GM12878 (cell line): ENCODE measurements around the gene NTSR1. TPM values are rescaled to one million over a fixed set of nuclear protein-coding genes. Genes with fewer than 3 reads are reported as not detected.
"Not testable (repeated sequence)": the region's sequence is repeated elsewhere in the genome, so short reads cannot be mapped to it uniquely, and the experiment has no call there.

Experiments used
- ATAC-seq: fragments of 200-7000 bp; cut with Tn5 transposase; 3 replicates; pipeline ENCODE4 v1.9.1; 2020; ENCODE audit warnings: mild to moderate bottlenecking, moderate library complexity
- BruUV-seq: library from RNA; stranded (reverse); fragments of 400-500 nt; replicated peaks from 2 replicates; lab custom pipeline; 2021; lab: Mats Ljungman, UMichigan
- CTCF ChIA-PET: fragments of 300-600 bp; sonication (Branson Sonifier 250); formaldehyde crosslinking; extraction: SDS; loops from one replicate; lab custom pipeline; 2021; ENCODE audit warnings: inconsistent platforms; lab: Yijun Ruan, JAX
- POLR2A ChIA-PET: fragments of 350-600 bp; formaldehyde crosslinking; extraction: SDS; loops from one replicate; lab custom pipeline; 2021; ENCODE audit warnings: inconsistent platforms; lab: Charles Lee
- RAD21 ChIA-PET: fragments of 300-600 bp; sonication (Branson Sonifier 250); formaldehyde crosslinking; loops from one replicate; lab custom pipeline; 2023; ENCODE audit warnings: antibody characterized with exemption; ENCODE audit not compliant: unreplicated experiment; lab: Charles Lee
- SMC1A ChIA-PET: fragments of 300-600 bp; sonication (Branson Sonifier 250); formaldehyde crosslinking; loops from one replicate; lab custom pipeline; 2023; ENCODE audit not compliant: unreplicated experiment, uncharacterized antibody; lab: Charles Lee
- DNase-seq: peaks from one replicate; pipeline ENCODE4 v3.0.0-alpha.2; 2011; ENCODE audit warnings: low read depth, low spot score
- FAIRE-seq: peaks from 3 replicates; lab custom pipeline; 2011; peaks lifted over from hg19 to GRCh38; lab: Jason Lieb, UNC
- H2AFZ ChIP-seq: 2 replicates; pipeline ENCODE4 v1.6.0; 2011; ENCODE audit warnings: low read depth, low read length, control low read depth; ENCODE audit not compliant: control insufficient read depth
- H3K27ac ChIP-seq: 2 replicates; pipeline ENCODE4 v1.5.1; 2011; ENCODE audit warnings: control low read depth; ENCODE audit not compliant: control insufficient read depth, insufficient read depth
- H3K27me3 ChIP-seq, 2 experiments: replicated peaks in 1 of 2; 2 replicates each; pipeline versions ENCODE4 v1.6.0 to v1.6.1; 2011; ENCODE audit warnings: low read length in 1 of 2; ENCODE audit not compliant: control insufficient read depth in 2 of 2, insufficient read depth in 2 of 2
- H3K36me3 ChIP-seq, 2 experiments: 2 replicates each; pipeline ENCODE4 v1.5.1; 2011; ENCODE audit warnings: low read length in 1 of 2; ENCODE audit not compliant: control insufficient read depth in 2 of 2, insufficient read depth in 2 of 2
- H3K4me1 ChIP-seq: 2 replicates; pipeline ENCODE4 v1.6.1; 2011; ENCODE audit warnings: mild to moderate bottlenecking, low read length, moderate library complexity, mixed read lengths; ENCODE audit not compliant: control insufficient read depth, insufficient read depth
- H3K4me2 ChIP-seq: 2 replicates; pipeline ENCODE4 v1.6.0; 2011; ENCODE audit warnings: control low read depth; ENCODE audit not compliant: control insufficient read depth, insufficient read depth
- H3K4me3 ChIP-seq: fragments of 200-600 bp; sonication (generic); 2 replicates; pipeline ENCODE4 v1.5.1; 2016
- H3K79me2 ChIP-seq: 2 replicates; pipeline ENCODE4 v1.6.0; 2011; ENCODE audit warnings: low read length; ENCODE audit not compliant: control insufficient read depth, insufficient read depth
- H3K9ac ChIP-seq: 2 replicates; pipeline ENCODE4 v1.8.0; 2011; ENCODE audit warnings: low read length, control low read depth, mixed read lengths; ENCODE audit not compliant: control insufficient read depth, insufficient read depth
- H3K9me3 ChIP-seq: replicated peaks from 3 replicates; pipeline ENCODE4 v1.5.1; 2011; ENCODE audit warnings: mild to moderate bottlenecking, low read length; ENCODE audit not compliant: control insufficient read depth, insufficient read depth
- H4K20me1 ChIP-seq: 2 replicates; pipeline ENCODE4 v1.6.0; 2011; ENCODE audit not compliant: control insufficient read depth, insufficient read depth
- CBX3 ChIP-seq: fragments of 200-600 bp; sonication (generic); IDR thresholded peaks from 2 replicates; pipeline ENCODE4 v1.6.1; 2016; ENCODE audit warnings: low read depth, borderline replicate concordance
- CREM ChIP-seq: IDR thresholded peaks from 2 replicates; pipeline ENCODE4 v1.6.1; 2014; ENCODE audit warnings: antibody characterized with exemption, low read depth
- LARP7 ChIP-seq: fragments of 450-650 bp; IDR thresholded peaks from 2 replicates; pipeline ENCODE4 v1.6.1; 2017; ENCODE audit warnings: mild to moderate bottlenecking
- MYC ChIP-seq: IDR thresholded peaks from 2 replicates; pipeline ENCODE4 v1.6.1; 2011; ENCODE audit warnings: mild to moderate bottlenecking, low read length, moderate library complexity, inconsistent platforms; ENCODE audit not compliant: insufficient read depth, insufficient replicate concordance, insufficient read length, severe bottlenecking
- RB1 ChIP-seq: fragments of 450-650 bp; formaldehyde crosslinking; IDR thresholded peaks from 2 replicates; pipeline ENCODE4 v1.6.1; 2017; ENCODE audit warnings: mild to moderate bottlenecking, borderline replicate concordance
- SMAD1 ChIP-seq: fragments of 450-650 bp; IDR thresholded peaks from 2 replicates; pipeline ENCODE4 v1.6.1; 2018; ENCODE audit warnings: mild to moderate bottlenecking, low read depth; ENCODE audit not compliant: partially characterized antibody
- YBX1 ChIP-seq: fragments of 450-650 bp; IDR thresholded peaks from 2 replicates; pipeline ENCODE4 v1.6.1; 2016; ENCODE audit warnings: antibody characterized with exemption
- WGBS: methylation state at CpG from one replicate; pipeline ENCODE4 v1.1.6; 2016; ENCODE audit warnings: low lambda C conversion rate; ENCODE audit not compliant: insufficient replicate concordance, insufficient coverage; ENCODE audit errors: missing lambda C conversion rate; 5-methylcytosine and 5-hydroxymethylcytosine counted together
- in situ Hi-C: fragments of 300-500 bp; cut with MboI; formaldehyde crosslinking; loops from 9 replicates; pipeline ENCODE4 v1.14.3; 2018; ENCODE audit warnings: mixed read lengths
- intact Hi-C: fragments of 100-400 bp; cut with micrococcal nuclease; formaldehyde crosslinking; loops from one replicate; pipeline ENCODE4 v1.14.2; 2022; ENCODE audit not compliant: unreplicated experiment
- polyA plus RNA-seq, 11 experiments: library from polyadenylated mRNA; depleted of rRNA in 4 of 11; unstranded in 6 of 11; stranded (reverse) in 5 of 11; fragments of >200 nt; fragmentation: Nextera tagmentation in 4 of 11; fragmentation: Illumina TruSeq in 1 of 11; extraction: Ambion mirVana in 4 of 11; extraction: Trizol in 1 of 11; gene quantifications; 1 replicate in 1 of 11; 2 replicates in 10 of 11; pipeline versions ENCODE4 v1.2.1 to v1.2.3, GENCODE V29; 2011 to 2016; ENCODE audit warnings: inconsistent platforms in 2 of 11, missing spikeins in 2 of 11, low read depth in 1 of 11
- total RNA-seq, 4 experiments: library from RNA; depleted of rRNA in 3 of 4; stranded (reverse); fragments of >200 nt in 3 of 4; fragmentation: Illumina TruSeq in 1 of 4; extraction: Trizol in 1 of 4; gene quantifications; 2 replicates each; pipeline versions ENCODE4 v1.2.1 to v1.2.3, GENCODE V29; 2013 to 2021

Gene NTSR1
- total and polyA plus RNA-seq, 10 of the 15 experiments (the other 5 are each of a cell fraction or from before 2014, with no cell fraction given) = not detected

DNA sequence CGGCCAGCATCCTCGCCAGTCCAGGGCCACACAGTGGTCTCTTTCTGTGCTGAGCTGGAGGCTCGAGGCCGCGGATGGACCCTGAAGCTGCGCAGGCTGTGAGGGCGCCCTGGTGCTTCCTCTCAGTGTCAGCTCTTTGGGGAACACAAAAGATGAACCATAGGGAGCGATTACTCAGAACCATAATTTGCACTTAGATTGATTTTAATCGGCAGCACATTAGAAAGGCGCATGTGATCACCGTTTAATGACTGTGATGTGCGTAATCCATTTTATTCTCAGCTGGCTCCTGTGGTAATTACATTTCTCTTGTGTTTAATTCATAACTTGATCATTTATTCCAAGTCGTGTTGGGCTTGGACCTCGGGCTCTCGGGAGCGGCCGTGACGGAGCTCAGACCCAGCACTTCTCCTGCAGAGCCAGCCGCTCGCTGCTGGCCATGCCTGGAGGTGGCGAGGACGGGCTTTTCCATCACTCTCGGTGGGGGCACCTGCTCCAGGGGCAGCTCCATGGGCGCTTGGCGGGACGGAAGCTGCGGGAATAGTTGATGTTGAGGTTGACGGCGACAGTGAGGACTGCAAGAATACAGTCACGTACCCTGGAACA, 25.6 kb upstream of the NTSR1 start (continued):
- TF ChIP-seq SMAD1 (no peak), CBX3 (no peak), MYC (no peak), RB1 (no peak), YBX1 (no peak), CREM (no peak), LARP7 (no peak)

DNA sequence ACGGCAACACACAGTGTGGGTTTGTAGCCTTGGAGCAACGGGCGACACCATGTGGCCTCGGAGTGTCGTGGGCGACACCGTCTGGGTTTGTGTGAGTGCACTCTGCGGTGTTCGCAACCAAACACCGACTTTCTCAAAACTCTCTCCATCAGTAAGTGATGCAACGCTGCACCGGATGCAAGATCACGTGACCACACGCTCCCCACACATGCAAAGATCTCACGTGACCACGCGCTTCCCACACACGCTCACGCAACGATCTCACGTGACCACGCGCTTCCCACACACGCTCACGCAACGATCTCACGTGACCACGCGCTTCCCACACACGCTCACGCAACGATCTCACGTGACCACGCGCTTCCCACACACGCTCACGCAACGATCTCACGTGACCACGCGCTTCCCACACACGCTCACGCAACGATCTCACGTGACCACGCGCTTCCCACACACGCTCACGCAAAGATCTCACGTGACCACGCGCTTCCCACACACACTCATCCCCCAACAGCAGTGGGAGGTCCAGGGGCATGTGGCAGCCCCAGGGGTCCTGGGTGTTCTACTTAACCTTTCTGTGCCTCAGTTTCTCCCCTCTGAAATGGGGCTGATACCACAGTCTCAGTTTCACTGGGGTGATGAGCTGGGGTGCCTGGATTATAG, 24.8 kb upstream of the NTSR1 start:
- intact Hi-C loops, POLR2A ChIA-PET, RAD21 ChIA-PET, H3K36me3 ChIP-seq, H3K9ac ChIP-seq, H2AFZ ChIP-seq, H3K4me3 ChIP-seq, H3K4me2 ChIP-seq, SMC1A ChIA-PET, FAIRE-seq, H3K27ac ChIP-seq, ATAC-seq, H4K20me1 ChIP-seq, H3K79me2 ChIP-seq, in situ Hi-C loops, H3K27me3 ChIP-seq, BruUV-seq, DNase-seq, H3K4me1 ChIP-seq, H3K9me3 ChIP-seq, CTCF ChIA-PET: not testable (repeated sequence)
- 86% methylated on average over 28 of the region's 52 CpGs for WGBS
